ENCODE measurements around the gene TSPYL4. TPM values are rescaled to one million over a fixed set of nuclear protein-coding genes. Genes with fewer than 3 reads are reported as not detected.
"Not testable (repeated sequence)": the region's sequence is repeated elsewhere in the genome, so short reads cannot be mapped to it uniquely, and the experiment has no call there.

Gene TSPYL4
- polyA plus RNA-seq, 2 donors: 6.4 to 7.9 TPM

DNA sequence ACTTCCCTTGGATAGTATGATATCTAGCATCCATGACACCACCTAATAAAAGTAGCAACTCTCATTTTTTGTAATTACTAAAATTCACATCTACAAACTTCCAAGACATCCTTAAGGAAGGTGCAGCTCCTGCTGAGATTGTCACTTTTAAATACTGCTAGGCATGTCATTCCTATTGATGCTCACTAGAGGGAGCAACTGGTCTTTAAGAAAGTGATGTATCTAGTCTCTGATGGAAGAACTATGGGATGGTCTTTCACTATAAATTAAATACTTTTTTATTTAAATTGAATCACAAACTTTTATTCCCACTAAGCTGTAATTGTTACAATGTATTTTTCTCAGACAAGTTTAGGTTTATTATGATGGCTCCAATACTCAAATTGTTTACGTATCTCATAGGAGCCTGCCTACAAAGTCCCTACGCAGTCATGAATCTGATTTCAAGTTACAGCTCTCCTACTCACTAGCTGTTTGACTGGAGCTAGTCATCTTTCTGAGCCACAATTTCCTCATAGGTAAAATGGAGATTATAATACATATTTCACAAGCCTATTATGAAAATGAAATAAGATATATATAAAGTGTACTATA lies 33.9 kb upstream of the TSPYL4 start:
- Histone ChIP-seq H3K27me3 (ENCODE audit: control insufficient read depth in 1 of 2, insufficient read depth in 2 of 2, low read length in 2 of 2) (no peaks in the 10 kb centered on the region), H3K27ac (ENCODE audit: low read depth in 2 of 2, low read length in 1 of 2) (no peak overlapping the region), H3K4me1 (ENCODE audit: control insufficient read depth in 2 of 2, insufficient read depth in 2 of 2, low read length in 1 of 2) (no peaks in the 10 kb centered on the region), H3K36me3 (ENCODE audit: control insufficient read depth in 2 of 2, insufficient read depth in 2 of 2, low read length in 1 of 2) (no peaks in the 10 kb centered on the region), H3K9me3 (ENCODE audit: control insufficient read depth in 2 of 2, insufficient read depth in 1 of 2, low read depth in 1 of 2, low read length in 1 of 2) (no peaks in the 10 kb centered on the region), H3K4me3 (ENCODE audit: low read depth in 1 of 2, low read length in 2 of 2) (no peak overlapping the region)
- WGBS, 2 donors: 91 to 94% methylated on average over 2 of the region's 2 CpGs

GRCh38 chr6:116286773-116287358 lies 33.0 kb upstream of the TSPYL4 start:
- Histone ChIP-seq H3K9me3 (ENCODE audit: control insufficient read depth in 2 of 2, insufficient read depth in 1 of 2, low read depth in 1 of 2, low read length in 1 of 2) (no peaks in the 10 kb centered on the region), H3K4me3 (ENCODE audit: low read depth in 1 of 2, low read length in 2 of 2) (no peak overlapping the region)

DNA sequence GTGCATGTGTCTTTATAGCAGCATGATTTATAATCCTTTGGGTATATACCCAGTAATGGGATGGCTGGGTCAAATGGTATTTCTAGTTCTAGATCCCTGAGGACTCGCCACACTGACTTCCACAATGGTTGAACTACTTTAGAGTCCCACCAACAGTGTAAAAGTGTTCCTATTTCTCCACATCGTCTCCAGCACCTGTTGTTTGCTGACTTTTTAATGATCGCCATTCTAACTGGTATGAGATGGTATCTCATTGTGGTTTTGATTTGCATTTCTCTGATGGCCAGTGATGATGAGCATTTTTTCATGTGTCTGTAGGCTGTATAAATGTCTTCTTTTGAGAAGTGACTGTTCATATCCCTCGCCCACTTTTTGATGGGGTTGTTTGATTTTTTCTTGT lies 31.1 kb upstream of the TSPYL4 start:
- H3K4me3 ChIP-seq (ENCODE audit: low read depth in 1 of 2, low read length in 2 of 2); H3K4me1 ChIP-seq (ENCODE audit: control insufficient read depth in 2 of 2, insufficient read depth in 2 of 2, low read length in 1 of 2); H3K27me3 ChIP-seq (ENCODE audit: control insufficient read depth in 1 of 2, insufficient read depth in 2 of 2, low read length in 2 of 2); H3K9me3 ChIP-seq (ENCODE audit: control insufficient read depth in 2 of 2, insufficient read depth in 1 of 2, low read depth in 1 of 2, low read length in 1 of 2); H3K27ac ChIP-seq (ENCODE audit: low read depth in 2 of 2, low read length in 1 of 2); H3K36me3 ChIP-seq (ENCODE audit: control insufficient read depth in 2 of 2, insufficient read depth in 2 of 2, low read length in 1 of 2): not testable (repeated sequence)
- 92 to 97% methylated on average over 4 of the region's 4 CpGs for WGBS, 2 donors

More at GRCh38 chr6:116286773-116287358, 33.0 kb upstream of the TSPYL4 start:
- Histone ChIP-seq H3K4me1 (ENCODE audit: control insufficient read depth in 2 of 2, insufficient read depth in 2 of 2, low read length in 1 of 2) (no peaks in the 10 kb centered on the region), H3K36me3 (ENCODE audit: control insufficient read depth in 2 of 2, insufficient read depth in 2 of 2, low read length in 1 of 2) (no peaks in the 10 kb centered on the region), H3K27ac (ENCODE audit: low read depth in 2 of 2, low read length in 1 of 2) (no peak overlapping the region), H3K27me3 (ENCODE audit: control insufficient read depth in 1 of 2, insufficient read depth in 2 of 2, low read length in 2 of 2) (no peaks in the 10 kb centered on the region)
- 83 to 86% methylated on average over 1 of the region's 1 CpG for WGBS, 2 donors

DNA sequence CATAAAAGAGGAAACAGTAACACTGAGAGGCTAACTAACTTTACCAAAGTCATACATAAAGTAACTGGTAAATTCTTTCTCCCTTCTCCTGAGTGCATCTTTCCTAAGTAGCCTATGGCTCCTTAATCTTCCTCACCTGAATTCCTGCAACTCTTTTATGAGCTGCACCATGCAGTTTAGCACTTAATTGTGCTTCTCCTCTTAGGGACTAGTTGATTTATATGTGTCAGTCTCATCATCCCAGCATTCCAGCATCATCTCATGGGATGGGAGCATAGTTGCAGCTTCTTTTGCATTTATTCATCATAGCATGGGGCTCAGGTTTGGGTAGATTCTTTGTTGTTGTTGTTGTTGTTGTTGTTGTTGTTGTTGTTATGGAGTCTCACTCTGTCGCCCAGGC lies 29.3 kb upstream of the TSPYL4 start:
- H3K4me3 ChIP-seq (ENCODE audit: low read depth in 1 of 2, low read length in 2 of 2): no peak overlapping the region
- 75 to 90% methylated on average over 1 of the region's 1 CpG for WGBS, 2 donors

GRCh38 chr6:116282698-116283097 lies 28.8 kb upstream of the TSPYL4 start:
- Histone ChIP-seq H3K27ac (ENCODE audit: low read depth in 2 of 2, low read length in 1 of 2) (no peak overlapping the region), H3K36me3 (ENCODE audit: control insufficient read depth in 2 of 2, insufficient read depth in 2 of 2, low read length in 1 of 2) (peaks cover 0 to 5% of the 10 kb centered on the region in 2 donors), H3K27me3 (ENCODE audit: control insufficient read depth in 1 of 2, insufficient read depth in 2 of 2, low read length in 2 of 2) (no peaks in the 10 kb centered on the region), H3K4me3 (ENCODE audit: low read depth in 1 of 2, low read length in 2 of 2) (no peak overlapping the region), H3K4me1 (ENCODE audit: control insufficient read depth in 2 of 2, insufficient read depth in 2 of 2, low read length in 1 of 2) (peaks cover 2 to 3% of the 10 kb centered on the region in 2 donors), H3K9me3 (ENCODE audit: control insufficient read depth in 2 of 2, insufficient read depth in 1 of 2, low read depth in 1 of 2, low read length in 1 of 2) (no peaks in the 10 kb centered on the region)
- WGBS, 2 donors: 83 to 84% methylated on average over 2 of the region's 2 CpGs

More for the DNA sequence above, 29.3 kb upstream of the TSPYL4 start:
- H3K4me1 ChIP-seq (ENCODE audit: control insufficient read depth in 2 of 2, insufficient read depth in 2 of 2, low read length in 1 of 2): peaks cover 0 to 2% of the 10 kb centered on the region in 2 donors
- no peak overlapping the region for H3K27ac ChIP-seq (ENCODE audit: low read depth in 2 of 2, low read length in 1 of 2)
- H3K27me3 ChIP-seq (ENCODE audit: control insufficient read depth in 1 of 2, insufficient read depth in 2 of 2, low read length in 2 of 2): no peaks in the 10 kb centered on the region
- no peaks in the 10 kb centered on the region for H3K9me3 ChIP-seq (ENCODE audit: control insufficient read depth in 2 of 2, insufficient read depth in 1 of 2, low read depth in 1 of 2, low read length in 1 of 2)
- H3K36me3 ChIP-seq (ENCODE audit: control insufficient read depth in 2 of 2, insufficient read depth in 2 of 2, low read length in 1 of 2): peaks cover 0 to 2% of the 10 kb centered on the region in 2 donors

- 86 to 87% methylated on average over 5 of the region's 5 CpGs for WGBS, 2 donors
These were observed 27.1 kb upstream of the TSPYL4 start for GRCh38 chr6:116280933-116281316.

GRCh38 chr6:116280161-116280932 lies 26.5 kb upstream of the TSPYL4 start:
- Histone ChIP-seq H3K4me1 (ENCODE audit: control insufficient read depth in 2 of 2, insufficient read depth in 2 of 2, low read length in 1 of 2) (peaks cover 2 to 3% of the 10 kb centered on the region in 2 donors), H3K9me3 (ENCODE audit: control insufficient read depth in 2 of 2, insufficient read depth in 1 of 2, low read depth in 1 of 2, low read length in 1 of 2) (no peaks in the 10 kb centered on the region), H3K4me3 (ENCODE audit: low read depth in 1 of 2, low read length in 2 of 2) (peak overlapping the region; percentile 91 to 95), H3K27me3 (ENCODE audit: control insufficient read depth in 1 of 2, insufficient read depth in 2 of 2, low read length in 2 of 2) (no peaks in the 10 kb centered on the region), H3K27ac (ENCODE audit: low read depth in 2 of 2, low read length in 1 of 2) (peak overlapping the region; percentile 81 to 92), H3K36me3 (ENCODE audit: control insufficient read depth in 2 of 2, insufficient read depth in 2 of 2, low read length in 1 of 2) (peaks cover 0 to 5% of the 10 kb centered on the region in 2 donors)
- WGBS, 2 donors: 9 to 11% methylated on average over 8 of the region's 8 CpGs

More at GRCh38 chr6:116280933-116281316, 27.1 kb upstream of the TSPYL4 start:
- peak overlapping the region in 1 of 2 donors; percentile 95 for H3K4me3 ChIP-seq (ENCODE audit: low read depth in 1 of 2, low read length in 2 of 2)
- peaks cover 0 to 5% of the 10 kb centered on the region in 2 donors for H3K36me3 ChIP-seq (ENCODE audit: control insufficient read depth in 2 of 2, insufficient read depth in 2 of 2, low read length in 1 of 2)
- no peak overlapping the region for H3K27ac ChIP-seq (ENCODE audit: low read depth in 2 of 2, low read length in 1 of 2)
- H3K9me3 ChIP-seq (ENCODE audit: control insufficient read depth in 2 of 2, insufficient read depth in 1 of 2, low read depth in 1 of 2, low read length in 1 of 2): no peaks in the 10 kb centered on the region
- H3K27me3 ChIP-seq (ENCODE audit: control insufficient read depth in 1 of 2, insufficient read depth in 2 of 2, low read length in 2 of 2): no peaks in the 10 kb centered on the region
- H3K4me1 ChIP-seq (ENCODE audit: control insufficient read depth in 2 of 2, insufficient read depth in 2 of 2, low read length in 1 of 2): peaks cover 2 to 3% of the 10 kb centered on the region in 2 donors

DNA sequence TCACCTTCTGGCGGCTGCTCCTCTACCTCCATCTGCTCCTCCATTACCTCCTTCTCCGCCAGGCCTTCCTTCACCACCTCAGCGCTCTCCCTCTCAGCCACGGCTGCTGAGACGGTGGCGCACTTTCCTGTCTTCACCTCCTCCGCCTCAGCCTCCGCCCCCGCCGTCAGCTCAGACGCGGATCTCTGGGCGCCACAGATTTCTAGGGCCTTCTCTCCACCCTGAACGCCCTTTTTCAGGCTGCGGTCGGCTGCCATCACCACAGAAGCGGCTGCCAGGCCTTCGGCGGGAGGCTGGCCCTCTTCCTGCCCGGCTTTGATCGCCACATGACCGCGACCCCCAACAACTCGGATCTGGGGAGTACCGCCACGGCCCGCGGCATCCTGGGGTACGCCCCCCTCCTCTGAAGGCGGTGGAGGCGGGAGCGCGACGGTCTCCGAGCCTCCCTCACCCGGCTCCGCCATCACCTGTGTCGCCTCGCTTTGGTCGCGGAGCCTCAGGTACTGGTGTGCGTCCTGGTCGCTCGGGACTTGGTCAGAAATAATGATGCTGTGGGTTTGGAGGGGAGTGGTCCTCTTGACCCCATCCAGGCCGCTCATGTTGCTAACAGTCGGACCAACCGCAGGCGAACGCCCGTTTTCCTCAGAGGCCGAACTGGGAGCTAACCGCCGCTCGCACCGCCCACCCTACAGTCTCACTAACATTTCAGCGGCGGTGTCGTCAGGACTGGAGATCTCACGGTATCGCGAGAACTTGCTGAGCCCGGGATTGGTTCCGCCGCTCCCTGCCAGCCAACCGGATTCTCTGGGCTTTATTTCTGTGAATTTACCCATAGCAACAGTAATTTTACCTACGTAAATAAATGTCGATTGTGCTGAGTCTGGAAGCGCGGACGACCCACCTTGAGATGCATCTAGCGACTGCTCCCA lies 25.6 kb upstream of the TSPYL4 start, which contains the start of gene TSPYL1:
Gene TSPYL1, minus strand, starts transcription at position 699 of the 929 bp plus-strand sequence. Its CDS starts 100 bp downstream, at position 599.
- Histone ChIP-seq H3K27me3 (ENCODE audit: control insufficient read depth in 1 of 2, insufficient read depth in 2 of 2, low read length in 2 of 2) (no peaks in the 10 kb centered on the region), H3K4me3 (ENCODE audit: low read depth in 1 of 2, low read length in 2 of 2) (peak within 1 kb of the TSS; percentile 91 to 95), H3K9me3 (ENCODE audit: control insufficient read depth in 2 of 2, insufficient read depth in 1 of 2, low read depth in 1 of 2, low read length in 1 of 2) (no peaks in the 10 kb centered on the region), H3K27ac (ENCODE audit: low read depth in 2 of 2, low read length in 1 of 2) (peak within 1 kb of the TSS; percentile 99 to 100), H3K36me3 (ENCODE audit: control insufficient read depth in 2 of 2, insufficient read depth in 2 of 2, low read length in 1 of 2) (peaks cover 0 to 5% of the 10 kb centered on the region in 2 donors), H3K4me1 (ENCODE audit: control insufficient read depth in 2 of 2, insufficient read depth in 2 of 2, low read length in 1 of 2) (peaks cover 2 to 3% of the 10 kb centered on the region in 2 donors)
- 0 to 1% methylated on average over 71 of the region's 71 CpGs for WGBS, 2 donors

- no peaks in the 10 kb centered on the region for H3K27me3 ChIP-seq (ENCODE audit: control insufficient read depth in 1 of 2, insufficient read depth in 2 of 2, low read length in 2 of 2)
- no peaks in the 10 kb centered on the region for H3K9me3 ChIP-seq (ENCODE audit: control insufficient read depth in 2 of 2, insufficient read depth in 1 of 2, low read depth in 1 of 2, low read length in 1 of 2)
- WGBS, 2 donors: 4 to 5% methylated on average over 12 of the region's 12 CpGs
- peak overlapping the region; percentile 91 to 95 for H3K4me3 ChIP-seq (ENCODE audit: low read depth in 1 of 2, low read length in 2 of 2)
- H3K4me1 ChIP-seq (ENCODE audit: control insufficient read depth in 2 of 2, insufficient read depth in 2 of 2, low read length in 1 of 2): peaks cover 2 to 3% of the 10 kb centered on the region in 2 donors
- peaks cover 0 to 5% of the 10 kb centered on the region in 2 donors for H3K36me3 ChIP-seq (ENCODE audit: control insufficient read depth in 2 of 2, insufficient read depth in 2 of 2, low read length in 1 of 2)
- H3K27ac ChIP-seq (ENCODE audit: low read depth in 2 of 2, low read length in 1 of 2): peak overlapping the region; percentile 99 to 100
These were observed 25.0 kb upstream of the TSPYL4 start for GRCh38 chr6:116278854-116279231.
